PFSK-1 (cell line): ENCODE results near the gene CCNDBP1.

Experiments
- FOXP2 ChIP-seq: optimal IDR thresholded peaks from 2 replicates; pipeline ENCODE3; 2011; ENCODE audit warnings: borderline replicate concordance, control low read depth, inconsistent platforms; ENCODE audit not compliant: insufficient read depth; ENCODE audit errors: extremely low read length, extremely low read depth
- POLR2AphosphoS5 ChIP-seq: IDR thresholded peaks from 2 replicates; pipeline ENCODE4 v1.6.1; 2012; ENCODE audit warnings: low read depth, mild to moderate bottlenecking, control low read depth, low read length, moderate library complexity
- SIN3A ChIP-seq: IDR thresholded peaks from 2 replicates; pipeline ENCODE4 v1.6.1; 2012; ENCODE audit warnings: mild to moderate bottlenecking, low read length, moderate library complexity, borderline replicate concordance; ENCODE audit not compliant: insufficient read depth
- TAF1 ChIP-seq: IDR thresholded peaks from 2 replicates; pipeline ENCODE4 v1.6.1; 2012; ENCODE audit warnings: low read length, control low read depth, borderline replicate concordance; ENCODE audit not compliant: insufficient read depth
- TF ChIP-seq, protein P1 (sequence below), 2 experiments: IDR thresholded peaks; 2 replicates each; pipeline versions ENCODE4 v1.6.1 to v1.8.0; 2011 to 2012; ENCODE audit warnings: low read depth in 2 of 2, low read length in 2 of 2, control low read depth in 1 of 2, inconsistent platforms in 1 of 2, mild to moderate bottlenecking in 1 of 2, moderate library complexity in 1 of 2; ENCODE audit not compliant: insufficient read depth in 1 of 2

CCNDBP1 gene

GRCh38 chr15:43198992-43199391, 13.8 kb downstream of the CCNDBP1 start:
- no peak for TF ChIP-seq FOXP2
- no peak for TF ChIP-seq TAF1
- TF ChIP-seq, protein P1, sequence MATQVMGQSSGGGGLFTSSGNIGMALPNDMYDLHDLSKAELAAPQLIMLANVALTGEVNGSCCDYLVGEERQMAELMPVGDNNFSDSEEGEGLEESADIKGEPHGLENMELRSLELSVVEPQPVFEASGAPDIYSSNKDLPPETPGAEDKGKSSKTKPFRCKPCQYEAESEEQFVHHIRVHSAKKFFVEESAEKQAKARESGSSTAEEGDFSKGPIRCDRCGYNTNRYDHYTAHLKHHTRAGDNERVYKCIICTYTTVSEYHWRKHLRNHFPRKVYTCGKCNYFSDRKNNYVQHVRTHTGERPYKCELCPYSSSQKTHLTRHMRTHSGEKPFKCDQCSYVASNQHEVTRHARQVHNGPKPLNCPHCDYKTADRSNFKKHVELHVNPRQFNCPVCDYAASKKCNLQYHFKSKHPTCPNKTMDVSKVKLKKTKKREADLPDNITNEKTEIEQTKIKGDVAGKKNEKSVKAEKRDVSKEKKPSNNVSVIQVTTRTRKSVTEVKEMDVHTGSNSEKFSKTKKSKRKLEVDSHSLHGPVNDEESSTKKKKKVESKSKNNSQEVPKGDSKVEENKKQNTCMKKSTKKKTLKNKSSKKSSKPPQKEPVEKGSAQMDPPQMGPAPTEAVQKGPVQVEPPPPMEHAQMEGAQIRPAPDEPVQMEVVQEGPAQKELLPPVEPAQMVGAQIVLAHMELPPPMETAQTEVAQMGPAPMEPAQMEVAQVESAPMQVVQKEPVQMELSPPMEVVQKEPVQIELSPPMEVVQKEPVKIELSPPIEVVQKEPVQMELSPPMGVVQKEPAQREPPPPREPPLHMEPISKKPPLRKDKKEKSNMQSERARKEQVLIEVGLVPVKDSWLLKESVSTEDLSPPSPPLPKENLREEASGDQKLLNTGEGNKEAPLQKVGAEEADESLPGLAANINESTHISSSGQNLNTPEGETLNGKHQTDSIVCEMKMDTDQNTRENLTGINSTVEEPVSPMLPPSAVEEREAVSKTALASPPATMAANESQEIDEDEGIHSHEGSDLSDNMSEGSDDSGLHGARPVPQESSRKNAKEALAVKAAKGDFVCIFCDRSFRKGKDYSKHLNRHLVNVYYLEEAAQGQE (IDR thresholded peaks at IDR 0.05; ENCODE audit: insufficient read depth in 1 of 2, low read depth in 2 of 2, low read length in 2 of 2): no peak
- no peak for TF ChIP-seq SIN3A
- no peak for TF ChIP-seq POLR2AphosphoS5

- TF ChIP-seq TAF1: no peak
- no peak for TF ChIP-seq FOXP2
- no peak for TF ChIP-seq SIN3A
- TF ChIP-seq, protein P1 (IDR thresholded peaks at IDR 0.05; ENCODE audit: insufficient read depth in 1 of 2, low read depth in 2 of 2, low read length in 2 of 2): no peak
- no peak for TF ChIP-seq POLR2AphosphoS5
Measured at GRCh38 chr15:43199945-43200488, 14.8 kb downstream of the CCNDBP1 start.

GRCh38 chr15:43204016-43204901, 19.1 kb downstream of the CCNDBP1 start:
- TF ChIP-seq FOXP2 (no peak), SIN3A (no peak), POLR2AphosphoS5 (no peak), TAF1 (no peak)
- TF ChIP-seq, protein P1 (IDR thresholded peaks at IDR 0.05; ENCODE audit: insufficient read depth in 1 of 2, low read depth in 2 of 2, low read length in 2 of 2): no peak

DNA sequence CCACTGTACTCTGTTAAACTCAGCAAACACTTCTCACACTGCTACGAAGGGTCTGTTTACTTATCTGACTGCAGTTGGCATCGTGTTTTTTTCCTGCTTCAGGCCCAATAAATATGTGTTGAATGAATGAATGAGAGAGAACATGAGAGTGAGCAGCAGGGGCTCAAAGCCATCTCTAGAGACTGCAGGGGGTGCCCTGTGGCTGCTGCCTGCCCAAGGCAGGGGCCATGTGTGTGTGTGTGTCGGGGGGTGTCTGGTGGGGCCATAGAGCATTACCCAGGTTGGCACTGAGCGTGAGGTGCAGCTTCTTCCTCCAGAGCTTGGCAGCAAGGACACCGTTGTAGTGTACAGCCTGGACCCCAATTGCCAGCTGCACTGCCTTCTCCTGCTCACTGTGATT, 20.9 kb downstream of the CCNDBP1 start:
- TF ChIP-seq FOXP2: no peak
- TF ChIP-seq TAF1: no peak
- TF ChIP-seq, protein P1 (IDR thresholded peaks at IDR 0.05; ENCODE audit: insufficient read depth in 1 of 2, low read depth in 2 of 2, low read length in 2 of 2): no peak
- no peak for TF ChIP-seq POLR2AphosphoS5
- no peak for TF ChIP-seq SIN3A
